HUES6 (cell line): Measurements from ENCODE around the gene MTARC2.
"Not testable (repeated sequence)": the region's sequence is repeated elsewhere in the genome, so short reads cannot be mapped to it uniquely, and the experiment has no call there.

Experiments used
- H3K27ac ChIP-seq: 2 replicates; pipeline ENCODE4 v1.7.0; 2013; ENCODE audit warnings: low read depth, mild to moderate bottlenecking, low read length, inconsistent platforms
- H3K27me3 ChIP-seq: 2 replicates; pipeline ENCODE4 v1.6.1; 2013; ENCODE audit warnings: low read length; ENCODE audit not compliant: control insufficient read depth, insufficient read depth
- H3K36me3 ChIP-seq: 2 replicates; pipeline ENCODE4 v1.6.1; 2013; ENCODE audit warnings: low read length; ENCODE audit not compliant: control insufficient read depth, insufficient read depth
- H3K4me1 ChIP-seq: 2 replicates; pipeline ENCODE4 v1.6.1; 2013; ENCODE audit warnings: low read length; ENCODE audit not compliant: control insufficient read depth, insufficient read depth
- H3K4me3 ChIP-seq: 2 replicates; pipeline ENCODE4 v1.5.1; 2013; ENCODE audit warnings: low read depth, low read length
- H3K9ac ChIP-seq: one replicate; pipeline ENCODE4 v1.6.1; 2013; ENCODE audit warnings: mild to moderate bottlenecking, low read length
- H3K9me3 ChIP-seq: 2 replicates; pipeline ENCODE4 v1.6.1; 2013; ENCODE audit warnings: low read depth, low read length; ENCODE audit not compliant: control insufficient read depth, insufficient read depth

Gene MTARC2

DNA sequence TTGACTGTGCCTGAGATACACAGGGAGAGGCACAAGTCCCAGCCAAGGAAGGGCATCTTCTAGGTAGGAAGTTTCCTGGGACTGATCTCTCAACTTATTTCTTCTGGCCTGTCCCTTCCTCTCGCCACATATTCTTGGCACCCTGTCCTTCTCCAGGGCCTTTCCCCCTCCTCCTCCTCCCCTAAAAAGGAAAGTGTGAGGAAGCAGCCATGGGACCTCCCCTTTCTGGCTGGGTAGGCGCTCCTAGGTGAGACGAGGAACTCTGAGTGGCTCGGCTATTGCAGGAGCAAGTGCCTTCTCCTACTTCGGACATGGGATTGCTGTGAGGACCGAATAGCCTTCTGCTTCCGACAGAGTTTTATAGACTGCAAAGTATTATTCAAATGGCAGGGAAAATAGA is 15.5 kb upstream of the MTARC2 start:
- Histone ChIP-seq H3K27ac (no peak overlapping the region), H3K4me1 (peaks cover 4% of the 10 kb centered on the region; the same call in 1 of the 2 replicates), H3K9ac (no peak overlapping the region), H3K27me3 (no peaks in the 10 kb centered on the region), H3K36me3 (no peaks in the 10 kb centered on the region), H3K9me3 (no peaks in the 10 kb centered on the region), H3K4me3 (no peak overlapping the region)

DNA sequence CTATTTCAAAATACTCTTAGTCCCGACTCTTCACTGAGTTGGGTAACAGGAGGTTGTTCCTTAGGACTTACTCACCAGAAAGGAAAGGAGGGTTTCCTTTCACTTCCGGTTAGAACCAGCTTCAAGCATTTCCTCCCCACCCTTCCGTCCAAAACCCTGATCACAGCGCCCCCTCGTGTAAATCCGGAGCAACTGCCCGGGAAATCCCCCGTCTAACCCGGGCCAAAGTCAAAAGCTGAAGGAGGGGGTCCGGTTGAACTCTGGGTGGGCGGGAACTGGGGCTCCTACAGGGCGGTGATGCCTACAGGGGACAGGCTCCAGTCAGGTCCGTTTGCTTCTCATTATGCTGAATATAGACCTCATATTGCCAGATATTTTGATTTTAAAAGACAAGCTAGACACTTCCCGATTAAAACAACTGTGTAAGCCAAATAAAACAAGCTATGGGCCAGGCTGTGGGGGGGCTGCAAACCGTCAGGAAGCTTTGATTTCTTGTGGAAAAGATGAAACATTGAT is 15.0 kb upstream of the MTARC2 start:
- H3K4me3 ChIP-seq = no peak overlapping the region
- no peak overlapping the region for H3K27ac ChIP-seq
- no peaks in the 10 kb centered on the region for H3K36me3 ChIP-seq
- H3K27me3 ChIP-seq = no peaks in the 10 kb centered on the region
- H3K9ac ChIP-seq = no peak overlapping the region
- H3K4me1 ChIP-seq = peaks cover 4% of the 10 kb centered on the region; the same call in 1 of the 2 replicates
- H3K9me3 ChIP-seq = no peaks in the 10 kb centered on the region

GRCh38 chr1:220734571-220735326 is 13.4 kb upstream of the MTARC2 start:
- Histone ChIP-seq H3K4me3 (no peak overlapping the region), H3K4me1 (peaks cover 4% of the 10 kb centered on the region; the same call in 1 of the 2 replicates), H3K27ac (no peak overlapping the region), H3K9ac (no peak overlapping the region), H3K36me3 (no peaks in the 10 kb centered on the region), H3K9me3 (no peaks in the 10 kb centered on the region), H3K27me3 (no peaks in the 10 kb centered on the region)

GRCh38 chr1:220736283-220736682 is 11.8 kb upstream of the MTARC2 start:
- not testable (repeated sequence) for H3K4me3 ChIP-seq, H3K9me3 ChIP-seq, H3K27ac ChIP-seq, H3K4me1 ChIP-seq, H3K36me3 ChIP-seq, H3K9ac ChIP-seq, H3K27me3 ChIP-seq

GRCh38 chr1:220741349-220741748 is 6.8 kb upstream of the MTARC2 start:
- Histone ChIP-seq H3K4me3 (no peak overlapping the region), H3K27ac (no peak overlapping the region), H3K36me3 (no peaks in the 10 kb centered on the region), H3K27me3 (peaks cover 18% of the 10 kb centered on the region), H3K9me3 (no peaks in the 10 kb centered on the region), H3K9ac (no peak overlapping the region), H3K4me1 (no peaks in the 10 kb centered on the region)

DNA sequence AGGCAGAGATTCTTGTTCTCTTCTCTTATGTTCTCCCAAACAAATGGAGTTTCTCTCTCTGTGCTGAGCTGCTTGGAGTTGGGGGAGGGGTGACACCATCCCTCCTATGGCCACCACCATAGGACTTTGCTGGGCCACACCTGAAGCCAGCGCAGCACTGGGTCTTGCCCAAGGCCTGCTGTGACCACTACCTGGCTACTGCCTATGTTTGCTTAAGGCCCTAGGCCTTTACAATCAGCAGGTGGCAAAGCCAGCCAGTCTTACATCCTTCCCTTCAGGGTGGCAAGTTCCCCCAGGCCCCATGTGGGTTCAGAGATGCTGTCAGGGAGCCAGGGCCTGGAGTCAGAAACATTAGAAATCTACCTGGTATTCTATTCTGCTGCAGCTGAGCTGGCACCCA is 6.3 kb upstream of the MTARC2 start:
- no peak overlapping the region for H3K4me3 ChIP-seq
- H3K9ac ChIP-seq = no peak overlapping the region
- H3K27ac ChIP-seq = no peak overlapping the region

GRCh38 chr1:220742520-220742919 is 5.6 kb upstream of the MTARC2 start:
- Histone ChIP-seq H3K36me3 (no peaks in the 10 kb centered on the region), H3K9ac (no peak overlapping the region), H3K27me3 (peaks cover 30% of the 10 kb centered on the region), H3K4me3 (no peak overlapping the region), H3K4me1 (peaks cover 8% of the 10 kb centered on the region), H3K27ac (no peak overlapping the region), H3K9me3 (no peaks in the 10 kb centered on the region)

More for the DNA sequence above, 6.3 kb upstream of the MTARC2 start:
- Histone ChIP-seq H3K36me3 (no peaks in the 10 kb centered on the region), H3K9me3 (no peaks in the 10 kb centered on the region), H3K4me1 (0 out of 2 replicates have a peak, but pooled peaks cover 1% of the 10 kb centered on the region), H3K27me3 (peaks cover 23% of the 10 kb centered on the region)

GRCh38 chr1:220746851-220747250 is 1.3 kb upstream of the MTARC2 start:
- Histone ChIP-seq H3K4me3 (no peak overlapping the region), H3K27me3 (peaks cover 59% of the 10 kb centered on the region), H3K9ac (no peak overlapping the region), H3K4me1 (peaks cover 30% of the 10 kb centered on the region), H3K27ac (no peak overlapping the region), H3K36me3 (no peaks in the 10 kb centered on the region), H3K9me3 (no peaks in the 10 kb centered on the region)

GRCh38 chr1:220747437-220748088 is 559 bp upstream of the MTARC2 start:
- peak overlapping the region; percentile 64 for H3K9ac ChIP-seq
- peaks cover 59% of the 10 kb centered on the region for H3K27me3 ChIP-seq
- H3K9me3 ChIP-seq = no peaks in the 10 kb centered on the region
- no peaks in the 10 kb centered on the region for H3K36me3 ChIP-seq
- H3K4me3 ChIP-seq = peak overlapping the region; percentile 82
- peaks cover 30% of the 10 kb centered on the region for H3K4me1 ChIP-seq
- no peak overlapping the region for H3K27ac ChIP-seq

DNA sequence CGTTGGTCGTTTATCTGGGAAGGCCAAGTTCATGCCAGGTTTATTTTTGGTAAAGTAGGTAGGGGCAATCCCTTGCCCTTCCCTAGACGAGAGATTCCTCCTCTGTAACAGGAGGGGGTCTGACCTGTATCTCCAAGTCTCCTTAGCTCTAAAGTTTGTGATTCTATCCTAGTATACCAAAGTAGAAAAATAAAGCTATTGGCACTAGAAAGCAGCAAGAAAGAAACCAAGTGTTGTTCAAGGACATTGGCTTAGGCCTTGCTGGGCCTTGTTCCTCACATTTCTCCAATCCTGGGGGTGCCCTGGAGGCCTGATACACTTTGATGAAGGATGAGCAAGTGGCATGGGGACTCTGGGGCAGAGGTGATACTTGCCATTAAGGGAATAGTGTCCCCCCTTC is 814 bp downstream of the MTARC2 start:
- peak overlapping the region; percentile 82 for H3K4me3 ChIP-seq
- H3K9me3 ChIP-seq = no peaks in the 10 kb centered on the region
- H3K4me1 ChIP-seq = peaks cover 30% of the 10 kb centered on the region
- H3K9ac ChIP-seq = peak overlapping the region; percentile 64
- peaks cover 52% of the 10 kb centered on the region for H3K27me3 ChIP-seq
- H3K36me3 ChIP-seq = no peaks in the 10 kb centered on the region
- H3K27ac ChIP-seq = no peak overlapping the region

GRCh38 chr1:220750131-220750515 is 2.0 kb downstream of the MTARC2 start:
- peaks cover 50% of the 10 kb centered on the region for H3K27me3 ChIP-seq
- H3K4me3 ChIP-seq = no peak overlapping the region

More at GRCh38 chr1:220750131-220750515, 2.0 kb downstream of the MTARC2 start:
- peaks cover 30% of the 10 kb centered on the region for H3K4me1 ChIP-seq
- H3K27ac ChIP-seq = no peak overlapping the region
- no peaks in the 10 kb centered on the region for H3K9me3 ChIP-seq
- H3K9ac ChIP-seq = no peak overlapping the region
- H3K36me3 ChIP-seq = no peaks in the 10 kb centered on the region
